Cardiac muscle cell (in vitro differentiated cells and primary cell): ENCODE results near the gene WIF1. TPM values are rescaled to one million over a fixed set of nuclear protein-coding genes. Genes with fewer than 3 reads are reported as not detected.
A peak's percentile ranks its signal among the peaks of the same experiment; 100 is the strongest.

Source experiments
- DNase-seq, 2 donors: peaks; one replicate each; pipeline versions ENCODE4 v3.0.0 to v3.0.0-alpha.2; 2010 to 2017; ENCODE audit warnings: low read depth in 1 of 2, low spot score in 1 of 2
- H3K27ac ChIP-seq: fragments of 200-600 bp; sonication (generic); 2 replicates; pipeline ENCODE4 v1.5.1; 2016
- H3K27me3 ChIP-seq: fragments of 200-600 bp; sonication (generic); 2 replicates; pipeline ENCODE4 v1.6.0; 2016; ENCODE audit warnings: control low read depth
- H3K36me3 ChIP-seq: fragments of 200-600 bp; sonication (generic); 2 replicates; pipeline ENCODE4 v1.5.1; 2016; ENCODE audit warnings: control low read depth
- H3K4me1 ChIP-seq: fragments of 200-600 bp; sonication (generic); 2 replicates; pipeline ENCODE4 v1.8.1; 2017; ENCODE audit warnings: low read depth, mild to moderate bottlenecking, mixed run types
- H3K4me3 ChIP-seq: fragments of 200-600 bp; sonication (generic); 2 replicates; pipeline ENCODE4 v1.5.1; 2016; ENCODE audit warnings: mild to moderate bottlenecking
- H3K9me3 ChIP-seq: fragments of 200-600 bp; sonication (generic); 2 replicates; pipeline ENCODE4 v1.5.1; 2017; ENCODE audit warnings: low read depth, mild to moderate bottlenecking, control low read depth
- CTCF ChIP-seq: IDR thresholded peaks from 2 replicates; pipeline ENCODE4 v1.5.1; 2012; ENCODE audit warnings: low read depth, mild to moderate bottlenecking, low read length
- polyA plus RNA-seq: library from polyadenylated mRNA; unstranded; fragments of >200 nt; fragmentation: Nextera tagmentation; extraction: Ambion mirVana; gene quantifications from 2 replicates; pipeline ENCODE4 v1.2.1, GENCODE V29; 2016
- total RNA-seq: library from RNA; depleted of rRNA; stranded (reverse); fragments of >200 nt; gene quantifications from 2 replicates; pipeline ENCODE4 v1.2.3, GENCODE V29; 2016

Gene WIF1
- total and polyA plus RNA-seq, 2 experiments from 2014 or later, result not detected

- Histone ChIP-seq H3K9me3 (no peaks in the 10 kb centered on the region), H3K4me3 (no peak overlapping the region), H3K4me1 (no peaks in the 10 kb centered on the region), H3K27me3 (no peaks in the 10 kb centered on the region), H3K36me3 (no peaks in the 10 kb centered on the region), H3K27ac (no peak overlapping the region)
- no peak for TF ChIP-seq CTCF
- no peak for DNase-seq
Measured at GRCh38 chr12:65069336-65069735, 51.8 kb downstream of the WIF1 start.

GRCh38 chr12:65067383-65067782 lies 53.7 kb downstream of the WIF1 start:
- no peaks in the 10 kb centered on the region for H3K4me1 ChIP-seq
- TF ChIP-seq CTCF, result no peak
- no peaks in the 10 kb centered on the region for H3K27me3 ChIP-seq
- no peaks in the 10 kb centered on the region for H3K9me3 ChIP-seq
- H3K36me3 ChIP-seq, result no peaks in the 10 kb centered on the region
- no peak overlapping the region for H3K27ac ChIP-seq
- no peak overlapping the region for H3K4me3 ChIP-seq
- DNase-seq, result no peak

GRCh38 chr12:65055859-65056258 lies 65.2 kb downstream of the WIF1 start:
- no peaks in the 10 kb centered on the region for H3K27me3 ChIP-seq
- H3K9me3 ChIP-seq, result no peaks in the 10 kb centered on the region
- no peak for DNase-seq
- H3K4me1 ChIP-seq, result no peaks in the 10 kb centered on the region
- TF ChIP-seq CTCF, result no peak
- H3K36me3 ChIP-seq, result no peaks in the 10 kb centered on the region
- H3K4me3 ChIP-seq, result no peak overlapping the region
- H3K27ac ChIP-seq, result no peak overlapping the region

GRCh38 chr12:65051218-65051617 lies 69.9 kb downstream of the WIF1 start:
- H3K27me3 ChIP-seq, result no peaks in the 10 kb centered on the region
- no peak for TF ChIP-seq CTCF
- no peak overlapping the region for H3K4me3 ChIP-seq
- DNase-seq, result no peak
- no peaks in the 10 kb centered on the region for H3K9me3 ChIP-seq
- no peaks in the 10 kb centered on the region for H3K36me3 ChIP-seq
- no peaks in the 10 kb centered on the region for H3K4me1 ChIP-seq
- no peak overlapping the region for H3K27ac ChIP-seq

GRCh38 chr12:65045269-65045668 lies 75.8 kb downstream of the WIF1 start:
- Histone ChIP-seq H3K36me3 (no peaks in the 10 kb centered on the region), H3K9me3 (no peaks in the 10 kb centered on the region), H3K4me3 (no peak overlapping the region), H3K4me1 (peaks cover 4% of the 10 kb centered on the region), H3K27me3 (no peaks in the 10 kb centered on the region), H3K27ac (no peak overlapping the region)
- no peak for TF ChIP-seq CTCF
- peak in 1 of 2 donors; percentile 28 for DNase-seq

GRCh38 chr12:65039301-65039700 lies 81.8 kb downstream of the WIF1 start:
- H3K4me1 ChIP-seq, result no peaks in the 10 kb centered on the region
- no peak overlapping the region for H3K4me3 ChIP-seq
- H3K36me3 ChIP-seq, result no peaks in the 10 kb centered on the region
- H3K9me3 ChIP-seq, result no peaks in the 10 kb centered on the region
- H3K27me3 ChIP-seq, result no peaks in the 10 kb centered on the region
- no peak overlapping the region for H3K27ac ChIP-seq
- DNase-seq, result no peak
- TF ChIP-seq CTCF, result no peak
